Activated CD8-positive, alpha-beta memory T cell treated with anti-CD3 and anti-CD28 coated beads, Interleukin-2, amount 10 ng/mL, durations not matched to agents 7 days and 5 days (primary cell): ENCODE results near the gene RASAL3. TPM values are rescaled to one million over a fixed set of nuclear protein-coding genes. Genes with fewer than 3 reads are reported as not detected.
A peak's percentile ranks its signal among the peaks of the same experiment; 100 is the strongest.

Experiments
- ATAC-seq: fragments of 150-1000 bp; cut with Tn5 transposase; one replicate; pipeline ENCODE4 v1.10.0; 2021; ENCODE audit warnings: moderate library complexity
- CTCF ChIA-PET: fragments of 350-600 bp; sonication (Branson Sonifier 250); formaldehyde crosslinking; loops from one replicate; lab custom pipeline; 2021; ENCODE audit warnings: antibody characterized with exemption; lab: Charles Lee
- DNase-seq: peaks from one replicate; pipeline ENCODE4 v3.0.0-alpha.2; 2020
- H3K27ac Mint-ChIP-seq: one replicate; pipeline ENCODE4 v1.8.0; 2021; ENCODE audit warnings: mild to moderate bottlenecking, mixed read lengths
- H3K27me3 Mint-ChIP-seq: one replicate; pipeline ENCODE4 v1.8.0; 2021; ENCODE audit warnings: mixed read lengths
- H3K36me3 Mint-ChIP-seq: one replicate; pipeline ENCODE4 v1.8.0; 2021; ENCODE audit warnings: mild to moderate bottlenecking, mixed read lengths
- H3K4me1 Mint-ChIP-seq: one replicate; pipeline ENCODE4 v1.8.0; 2021; ENCODE audit warnings: mixed read lengths
- H3K4me3 Mint-ChIP-seq: one replicate; pipeline ENCODE4 v1.8.0; 2021; ENCODE audit warnings: mild to moderate bottlenecking, moderate library complexity, mixed read lengths
- H3K9me3 Mint-ChIP-seq: one replicate; pipeline ENCODE4 v1.8.0; 2022; ENCODE audit warnings: low read depth, mixed read lengths
- total RNA-seq, 2 experiments: library from RNA; stranded (reverse); gene quantifications; one replicate each; pipeline ENCODE4 v1.2.3, GENCODE V29; 2021

RASAL3 gene
- total RNA-seq, 2 experiments from 2014 or later = 166 to 172 TPM

DNA sequence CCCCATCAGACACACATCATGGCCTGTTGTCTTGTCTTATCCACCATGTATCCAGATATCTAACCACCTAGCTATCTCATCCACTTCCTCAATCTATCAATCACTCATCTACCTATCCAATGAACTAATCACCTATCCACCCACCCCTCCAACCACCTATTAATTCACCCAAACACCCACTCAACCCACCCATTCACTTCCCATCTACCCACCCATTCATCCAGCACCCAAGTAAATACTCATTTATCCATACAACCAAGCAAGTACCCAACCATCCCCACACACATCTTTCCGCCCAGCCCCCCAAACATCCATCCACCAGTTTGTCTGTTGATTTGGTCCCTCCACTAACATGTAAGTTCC lies 13.8 kb downstream of the RASAL3 start:
- CTCF ChIA-PET = interaction anchor here (0.7 to 3.1 kb wide), 3 partner anchors 31 to 105 kb away, joined by 3 to 14 read pairs (median 10); partner anchors contain the start of gene AKAP8L
- H3K27me3 Mint-ChIP-seq = no peaks in the 10 kb centered on the region
- peak overlapping the region; percentile 49 for H3K4me3 Mint-ChIP-seq
- no peak for DNase-seq
- H3K36me3 Mint-ChIP-seq = peaks cover 38% of the 10 kb centered on the region
- peaks cover 16% of the 10 kb centered on the region for H3K4me1 Mint-ChIP-seq
- peak; percentile 6 for ATAC-seq
- peak overlapping the region; percentile 69 for H3K27ac Mint-ChIP-seq
- no peaks in the 10 kb centered on the region for H3K9me3 Mint-ChIP-seq

GRCh38 chr19:15449620-15450527 lies 14.5 kb downstream of the RASAL3 start, which contains the start of gene WIZ:
WIZ (minus strand) TSS chr19:15449956; CDS start chr19:15448307, 1,649 bp downstream.
- Mint-ChIP-seq H3K36me3 (peaks cover 32% of the 10 kb centered on the region), H3K9me3 (no peaks in the 10 kb centered on the region), H3K27me3 (no peaks in the 10 kb centered on the region), H3K4me1 (peaks cover 16% of the 10 kb centered on the region), H3K4me3 (peak within 1 kb of the TSS; percentile 49), H3K27ac (peak within 1 kb of the TSS; percentile 69)
- CTCF ChIA-PET = interaction anchor here (0.7 to 3.1 kb wide), 4 partner anchors 13 to 106 kb away, joined by 3 to 14 read pairs (median 6); partner anchors contain the start of gene AKAP8L
- DNase-seq (peak; percentile 87), ATAC-seq (peak; percentile 77)

- H3K27ac Mint-ChIP-seq = peak overlapping the region; percentile 41
- H3K9me3 Mint-ChIP-seq = no peaks in the 10 kb centered on the region
- ATAC-seq (no peak), DNase-seq (no peak)
- peak overlapping the region; percentile 49 for H3K4me3 Mint-ChIP-seq
- peaks cover 25% of the 10 kb centered on the region for H3K36me3 Mint-ChIP-seq
- CTCF ChIA-PET = interaction anchor here (1.0 to 1.1 kb wide), 2 partner anchors 14 to 30 kb away, joined by 3 to 5 read pairs; partner anchors contain the start of gene AKAP8L
- peaks cover 16% of the 10 kb centered on the region for H3K4me1 Mint-ChIP-seq
- H3K27me3 Mint-ChIP-seq = no peaks in the 10 kb centered on the region
These were observed 15.3 kb downstream of the RASAL3 start for GRCh38 chr19:15448778-15449619.

DNA sequence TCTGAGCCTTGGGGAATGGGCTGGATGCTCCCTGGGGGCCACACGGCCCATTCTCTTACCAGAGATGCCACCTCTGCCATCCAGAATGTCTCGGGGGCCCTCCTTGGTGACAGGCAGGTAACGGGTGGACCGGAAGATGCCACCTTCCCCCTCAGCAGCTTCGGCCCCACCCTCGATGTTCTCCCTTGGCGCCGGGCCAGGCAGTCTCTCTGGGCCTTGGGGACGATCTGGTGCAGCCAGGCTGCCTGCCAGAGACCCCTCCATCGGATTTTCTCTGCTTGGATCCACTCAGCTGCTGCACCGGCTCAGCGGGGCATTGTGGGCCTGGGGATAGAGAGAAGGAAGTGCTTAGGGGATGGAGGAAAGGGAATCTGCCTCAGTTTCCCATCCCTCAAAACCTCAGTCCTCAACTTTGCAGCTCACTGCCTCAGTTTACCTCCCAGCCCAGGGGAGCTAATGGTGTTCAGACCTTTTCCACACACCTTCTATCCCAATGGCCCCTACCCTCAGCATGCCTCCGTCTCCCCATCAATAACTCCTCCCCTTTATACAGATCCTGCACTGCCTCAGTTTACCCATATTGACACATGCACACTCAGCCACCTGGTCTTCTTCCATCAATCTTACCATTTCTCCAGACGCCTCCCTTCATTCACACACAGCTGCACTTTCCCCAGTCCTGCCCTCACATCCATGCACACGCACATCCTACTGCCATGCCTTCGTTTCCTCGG lies 16.1 kb downstream of the RASAL3 start:
- peaks cover 17% of the 10 kb centered on the region for H3K36me3 Mint-ChIP-seq
- H3K4me1 Mint-ChIP-seq = peaks cover 13% of the 10 kb centered on the region
- no peaks in the 10 kb centered on the region for H3K27me3 Mint-ChIP-seq
- no peak for DNase-seq
- ATAC-seq = no peak
- H3K9me3 Mint-ChIP-seq = no peaks in the 10 kb centered on the region
- CTCF ChIA-PET = interaction anchor here (1.1 kb wide), 1 partner anchor 30 kb away, joined by 5 read pairs; the partner anchor contains the start of gene AKAP8L
- no peak overlapping the region for H3K27ac Mint-ChIP-seq
- H3K4me3 Mint-ChIP-seq = peak overlapping the region; percentile 49

DNA sequence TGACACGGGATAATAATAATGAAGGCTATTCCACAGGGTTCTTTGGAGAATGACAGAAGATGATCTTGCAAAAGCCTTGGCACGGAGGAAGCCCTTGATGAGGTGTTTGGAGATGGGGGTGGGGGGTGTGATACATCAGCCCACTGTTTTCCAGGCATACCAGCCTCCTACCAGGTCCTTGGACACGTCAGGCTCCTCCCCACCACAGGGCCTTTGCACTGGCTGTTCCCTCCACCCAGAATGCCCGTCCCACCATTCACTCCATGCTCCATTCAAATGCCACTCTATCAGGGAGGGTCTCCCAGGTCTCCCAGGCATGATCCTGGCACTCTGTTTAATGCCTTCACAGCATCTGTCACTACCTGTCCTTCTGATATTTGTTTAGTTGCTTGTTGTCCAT lies 17.3 kb downstream of the RASAL3 start:
- Mint-ChIP-seq H3K4me3 (no peak overlapping the region), H3K27me3 (no peaks in the 10 kb centered on the region), H3K36me3 (peaks cover 11% of the 10 kb centered on the region), H3K4me1 (peaks cover 13% of the 10 kb centered on the region), H3K9me3 (no peaks in the 10 kb centered on the region), H3K27ac (no peak overlapping the region)
- CTCF ChIA-PET = no interaction called here
- DNase-seq = no peak
- no peak for ATAC-seq

- no peak overlapping the region for H3K27ac Mint-ChIP-seq
- ATAC-seq (no peak), DNase-seq (no peak)
- H3K4me1 Mint-ChIP-seq = peaks cover 7% of the 10 kb centered on the region
- H3K27me3 Mint-ChIP-seq = no peaks in the 10 kb centered on the region
- H3K4me3 Mint-ChIP-seq = no peak overlapping the region
- CTCF ChIA-PET = no interaction called here
- H3K36me3 Mint-ChIP-seq = peaks cover 2% of the 10 kb centered on the region
- H3K9me3 Mint-ChIP-seq = no peaks in the 10 kb centered on the region
These were observed 18.5 kb downstream of the RASAL3 start for GRCh38 chr19:15445807-15446376.

DNA sequence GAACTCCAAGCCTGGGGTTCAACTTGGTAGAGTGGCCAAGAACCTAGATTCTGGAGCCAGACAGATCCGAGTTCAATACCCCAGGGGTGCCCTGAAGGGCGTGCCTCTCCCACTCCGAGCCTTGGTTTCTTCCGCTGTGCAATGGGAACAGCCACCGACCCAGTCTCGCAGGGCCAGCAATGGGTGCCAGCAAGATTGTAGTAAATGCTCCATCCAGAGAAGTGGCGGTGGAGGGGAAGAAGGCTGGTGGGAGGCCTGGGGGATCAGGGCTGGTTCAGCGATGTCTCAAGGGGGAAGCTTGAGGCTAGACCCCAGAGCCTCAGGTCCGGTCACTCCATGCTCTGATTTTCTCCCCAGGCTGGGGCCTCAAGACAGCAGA lies 19.1 kb downstream of the RASAL3 start:
- H3K27me3 Mint-ChIP-seq = no peaks in the 10 kb centered on the region
- no peaks in the 10 kb centered on the region for H3K9me3 Mint-ChIP-seq
- no peak for ATAC-seq

DNA sequence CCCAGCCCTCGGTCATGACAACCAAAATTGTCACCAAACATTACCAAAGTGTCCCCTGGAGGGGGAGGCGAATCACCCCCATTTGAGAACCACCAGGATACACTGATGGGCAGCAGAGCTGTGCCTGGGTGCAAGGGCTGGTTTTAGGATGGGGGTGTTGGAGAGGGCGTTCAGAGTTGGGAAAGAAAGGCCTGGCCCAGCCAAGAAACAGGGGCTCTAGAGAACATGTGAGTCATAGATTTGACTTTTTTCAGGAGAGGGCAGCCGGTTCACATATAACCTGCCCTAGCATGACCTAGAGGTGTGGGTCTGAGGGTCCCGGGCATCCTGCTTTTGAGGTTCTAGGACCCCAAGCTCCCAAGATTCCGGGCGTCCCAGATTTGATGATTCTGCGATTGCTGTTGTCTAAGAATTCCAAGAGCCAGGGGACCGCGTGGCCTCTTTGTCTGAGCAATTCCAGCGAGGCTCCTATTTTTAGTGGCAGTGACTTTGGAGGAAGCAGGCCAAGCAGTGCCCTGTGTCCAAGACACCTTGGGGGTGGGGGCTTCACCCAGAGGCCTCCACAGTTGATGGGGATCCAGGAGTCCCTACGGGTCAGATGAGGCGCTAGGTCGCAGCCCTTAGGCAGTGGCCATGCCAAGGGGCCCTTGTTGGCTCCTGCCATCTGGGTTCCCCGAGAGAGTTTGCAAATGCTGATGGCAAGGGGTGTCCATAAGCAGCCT lies 19.7 kb downstream of the RASAL3 start:
- no peak overlapping the region for H3K4me3 Mint-ChIP-seq
- CTCF ChIA-PET = no interaction called here
- no peaks in the 10 kb centered on the region for H3K9me3 Mint-ChIP-seq
- ATAC-seq (no peak), DNase-seq (no peak)
- peaks cover 3% of the 10 kb centered on the region for H3K4me1 Mint-ChIP-seq
- H3K36me3 Mint-ChIP-seq = no peaks in the 10 kb centered on the region
- no peak overlapping the region for H3K27ac Mint-ChIP-seq
- H3K27me3 Mint-ChIP-seq = no peaks in the 10 kb centered on the region

More for the DNA sequence above, 19.1 kb downstream of the RASAL3 start:
- Mint-ChIP-seq H3K36me3 (peaks cover under 1% of the 10 kb centered on the region), H3K4me3 (no peak overlapping the region), H3K27ac (no peak overlapping the region), H3K4me1 (peaks cover 4% of the 10 kb centered on the region)
- CTCF ChIA-PET = no interaction called here
- DNase-seq = no peak

DNA sequence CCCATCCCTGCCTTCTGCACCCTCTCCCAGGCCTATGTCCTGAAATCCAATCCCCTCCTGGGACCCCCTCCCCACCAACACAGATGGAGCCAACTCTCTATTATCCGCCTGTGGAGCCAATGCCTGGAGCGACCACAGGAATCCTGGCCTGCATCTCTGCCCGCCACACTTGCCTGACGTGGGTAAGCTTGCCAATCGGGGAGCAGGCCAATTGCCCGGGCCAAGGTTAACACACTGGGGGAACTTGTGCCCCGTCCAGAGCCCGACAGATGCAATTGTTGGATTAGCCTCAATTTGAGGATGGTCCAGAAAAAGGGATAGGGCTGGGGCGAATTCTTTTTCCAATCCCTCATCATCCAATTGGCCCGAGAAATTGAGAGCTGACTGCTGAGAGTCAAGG lies 20.5 kb downstream of the RASAL3 start:
- CTCF ChIA-PET = no interaction called here
- H3K27me3 Mint-ChIP-seq = no peaks in the 10 kb centered on the region
- ATAC-seq = no peak

GRCh38 chr19:15443325-15443724 lies 21.0 kb downstream of the RASAL3 start:
- Mint-ChIP-seq H3K27me3 (no peaks in the 10 kb centered on the region), H3K4me1 (no peaks in the 10 kb centered on the region), H3K27ac (no peak overlapping the region), H3K36me3 (no peaks in the 10 kb centered on the region), H3K4me3 (no peak overlapping the region), H3K9me3 (no peaks in the 10 kb centered on the region)
- CTCF ChIA-PET = no interaction called here
- ATAC-seq = no peak
- DNase-seq = no peak

More for the DNA sequence above, 20.5 kb downstream of the RASAL3 start:
- no peak overlapping the region for H3K4me3 Mint-ChIP-seq
- H3K27ac Mint-ChIP-seq = no peak overlapping the region
- no peaks in the 10 kb centered on the region for H3K36me3 Mint-ChIP-seq
- H3K4me1 Mint-ChIP-seq = peaks cover 3% of the 10 kb centered on the region
- no peak for DNase-seq
- no peaks in the 10 kb centered on the region for H3K9me3 Mint-ChIP-seq

GRCh38 chr19:15442142-15442920 lies 22.0 kb downstream of the RASAL3 start:
- Mint-ChIP-seq H3K4me3 (no peak overlapping the region), H3K4me1 (peaks cover 2% of the 10 kb centered on the region), H3K36me3 (no peaks in the 10 kb centered on the region), H3K27me3 (no peaks in the 10 kb centered on the region), H3K27ac (no peak overlapping the region), H3K9me3 (no peaks in the 10 kb centered on the region)
- ATAC-seq = no peak
- DNase-seq = no peak
- CTCF ChIA-PET = interaction anchor here (1.3 kb wide), 1 partner anchor 23 kb away, joined by 4 read pairs; no protein-coding TSS in a partner anchor
